GM12878 (cell line): Measurements from ENCODE around the gene KIF5A. TPM values are rescaled to one million over a fixed set of nuclear protein-coding genes. Genes with fewer than 3 reads are reported as not detected.
A peak's percentile ranks its signal among the peaks of the same experiment; 100 is the strongest.

Experiments
- ATAC-seq: fragments of 200-7000 bp; cut with Tn5 transposase; 3 replicates; pipeline ENCODE4 v1.9.1; 2020; ENCODE audit warnings: mild to moderate bottlenecking, moderate library complexity
- BruUV-seq: library from RNA; stranded (reverse); fragments of 400-500 nt; replicated peaks from 2 replicates; lab custom pipeline; 2021; lab: Mats Ljungman, UMichigan
- CTCF ChIA-PET: fragments of 300-600 bp; sonication (Branson Sonifier 250); formaldehyde crosslinking; extraction: SDS; loops from one replicate; lab custom pipeline; 2021; ENCODE audit warnings: inconsistent platforms; lab: Yijun Ruan, JAX
- POLR2A ChIA-PET: fragments of 350-600 bp; formaldehyde crosslinking; extraction: SDS; loops from one replicate; lab custom pipeline; 2021; ENCODE audit warnings: inconsistent platforms; lab: Charles Lee
- RAD21 ChIA-PET: fragments of 300-600 bp; sonication (Branson Sonifier 250); formaldehyde crosslinking; loops from one replicate; lab custom pipeline; 2023; ENCODE audit warnings: antibody characterized with exemption; ENCODE audit not compliant: unreplicated experiment; lab: Charles Lee
- SMC1A ChIA-PET: fragments of 300-600 bp; sonication (Branson Sonifier 250); formaldehyde crosslinking; loops from one replicate; lab custom pipeline; 2023; ENCODE audit not compliant: unreplicated experiment, uncharacterized antibody; lab: Charles Lee
- DNase-seq: peaks from one replicate; pipeline ENCODE4 v3.0.0-alpha.2; 2011; ENCODE audit warnings: low read depth, low spot score
- FAIRE-seq: peaks from 3 replicates; lab custom pipeline; 2011; peaks lifted over from hg19 to GRCh38; lab: Jason Lieb, UNC
- H2AFZ ChIP-seq: 2 replicates; pipeline ENCODE4 v1.6.0; 2011; ENCODE audit warnings: low read depth, low read length, control low read depth; ENCODE audit not compliant: control insufficient read depth
- H3K27ac ChIP-seq: 2 replicates; pipeline ENCODE4 v1.5.1; 2011; ENCODE audit warnings: control low read depth; ENCODE audit not compliant: control insufficient read depth, insufficient read depth
- H3K27me3 ChIP-seq, 2 experiments: replicated peaks in 1 of 2; 2 replicates each; pipeline versions ENCODE4 v1.6.0 to v1.6.1; 2011; ENCODE audit warnings: low read length in 1 of 2; ENCODE audit not compliant: control insufficient read depth in 2 of 2, insufficient read depth in 2 of 2
- H3K36me3 ChIP-seq, 2 experiments: 2 replicates each; pipeline ENCODE4 v1.5.1; 2011; ENCODE audit warnings: low read length in 1 of 2; ENCODE audit not compliant: control insufficient read depth in 2 of 2, insufficient read depth in 2 of 2
- H3K4me1 ChIP-seq: 2 replicates; pipeline ENCODE4 v1.6.1; 2011; ENCODE audit warnings: mild to moderate bottlenecking, low read length, moderate library complexity, mixed read lengths; ENCODE audit not compliant: control insufficient read depth, insufficient read depth
- H3K4me2 ChIP-seq: 2 replicates; pipeline ENCODE4 v1.6.0; 2011; ENCODE audit warnings: control low read depth; ENCODE audit not compliant: control insufficient read depth, insufficient read depth
- H3K4me3 ChIP-seq: fragments of 200-600 bp; sonication (generic); 2 replicates; pipeline ENCODE4 v1.5.1; 2016
- H3K79me2 ChIP-seq: 2 replicates; pipeline ENCODE4 v1.6.0; 2011; ENCODE audit warnings: low read length; ENCODE audit not compliant: control insufficient read depth, insufficient read depth
- H3K9ac ChIP-seq: 2 replicates; pipeline ENCODE4 v1.8.0; 2011; ENCODE audit warnings: low read length, control low read depth, mixed read lengths; ENCODE audit not compliant: control insufficient read depth, insufficient read depth
- H3K9me3 ChIP-seq: replicated peaks from 3 replicates; pipeline ENCODE4 v1.5.1; 2011; ENCODE audit warnings: mild to moderate bottlenecking, low read length; ENCODE audit not compliant: control insufficient read depth, insufficient read depth
- H4K20me1 ChIP-seq: 2 replicates; pipeline ENCODE4 v1.6.0; 2011; ENCODE audit not compliant: control insufficient read depth, insufficient read depth
- CBX3 ChIP-seq: fragments of 200-600 bp; sonication (generic); IDR thresholded peaks from 2 replicates; pipeline ENCODE4 v1.6.1; 2016; ENCODE audit warnings: low read depth, borderline replicate concordance
- MXI1 ChIP-seq: fragments of 150-350 bp; IDR thresholded peaks from 2 replicates; pipeline ENCODE4 v1.6.1; 2011; ENCODE audit warnings: low read depth, mild to moderate bottlenecking, inconsistent platforms, low read length, improper control_type of control experiment
- NBN ChIP-seq: fragments of 450-650 bp; IDR thresholded peaks from 2 replicates; pipeline ENCODE4 v1.6.1; 2016
- ZBED1 ChIP-seq: IDR thresholded peaks from 2 replicates; pipeline ENCODE4 v1.6.1; 2016; ENCODE audit warnings: borderline replicate concordance
- WGBS: methylation state at CpG from one replicate; pipeline ENCODE4 v1.1.6; 2016; ENCODE audit warnings: low lambda C conversion rate; ENCODE audit not compliant: insufficient replicate concordance, insufficient coverage; ENCODE audit errors: missing lambda C conversion rate; 5-methylcytosine and 5-hydroxymethylcytosine counted together
- in situ Hi-C: fragments of 300-500 bp; cut with MboI; formaldehyde crosslinking; loops from 9 replicates; pipeline ENCODE4 v1.14.3; 2018; ENCODE audit warnings: mixed read lengths
- intact Hi-C: fragments of 100-400 bp; cut with micrococcal nuclease; formaldehyde crosslinking; loops from one replicate; pipeline ENCODE4 v1.14.2; 2022; ENCODE audit not compliant: unreplicated experiment
- polyA plus RNA-seq, 11 experiments: library from polyadenylated mRNA; depleted of rRNA in 4 of 11; unstranded in 6 of 11; stranded (reverse) in 5 of 11; fragments of >200 nt; fragmentation: Nextera tagmentation in 4 of 11; fragmentation: Illumina TruSeq in 1 of 11; extraction: Ambion mirVana in 4 of 11; extraction: Trizol in 1 of 11; gene quantifications; 1 replicate in 1 of 11; 2 replicates in 10 of 11; pipeline versions ENCODE4 v1.2.1 to v1.2.3, GENCODE V29; 2011 to 2016; ENCODE audit warnings: inconsistent platforms in 2 of 11, missing spikeins in 2 of 11, low read depth in 1 of 11
- total RNA-seq, 4 experiments: library from RNA; depleted of rRNA in 3 of 4; stranded (reverse); fragments of >200 nt in 3 of 4; fragmentation: Illumina TruSeq in 1 of 4; extraction: Trizol in 1 of 4; gene quantifications; 2 replicates each; pipeline versions ENCODE4 v1.2.1 to v1.2.3, GENCODE V29; 2013 to 2021
- TF ChIP-seq, protein P1 (sequence below): IDR thresholded peaks from 2 replicates; pipeline ENCODE4 v1.6.1; 2012; ENCODE audit warnings: mild to moderate bottlenecking, low read depth, low read length
- TF ChIP-seq, protein P2 (sequence below): fragments of 450-650 bp; IDR thresholded peaks from 2 replicates; pipeline ENCODE4 v1.6.1; 2018; ENCODE audit warnings: mild to moderate bottlenecking, low read depth, moderate library complexity; ENCODE audit not compliant: partially characterized antibody

Gene KIF5A
- total and polyA plus RNA-seq, 10 of the 15 experiments (the other 5 are each of a cell fraction or from before 2014, with no cell fraction given) = 0.35 to 2.9 (median 0.97) TPM

DNA sequence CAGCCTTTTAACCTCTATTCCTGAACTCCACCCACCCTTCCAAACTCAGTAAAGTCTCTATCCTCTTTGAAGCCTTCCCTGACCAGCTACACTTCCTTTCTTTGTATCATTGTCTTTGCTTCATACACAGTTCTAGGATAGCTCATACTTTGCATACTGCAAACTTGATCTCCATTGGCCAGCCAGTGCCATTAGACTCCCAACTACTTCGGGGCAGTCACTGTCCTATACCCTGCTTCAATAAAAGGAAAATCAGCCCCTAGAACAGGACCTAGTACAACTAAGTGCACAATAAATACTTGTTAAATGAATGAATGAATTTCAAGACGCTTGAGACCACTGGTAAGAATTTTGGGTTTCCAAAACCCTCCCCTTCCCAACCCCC lies 40.6 kb downstream of the KIF5A start:
- Histone ChIP-seq H3K4me1 (peaks cover 4% of the 10 kb centered on the region; the same call in 1 of the 2 replicates), H3K36me3 (no peaks in the 10 kb centered on the region), H4K20me1 (no peaks in the 10 kb centered on the region), H3K27me3 (no peaks in the 10 kb centered on the region), H3K4me3 (peak overlapping the region; percentile 98), H2AFZ (peak overlapping the region; percentile 93), H3K9me3 (no peaks in the 10 kb centered on the region), H3K9ac (peak overlapping the region; percentile 67), H3K27ac (peak overlapping the region; percentile 51), H3K4me2 (peak overlapping the region; percentile 99), H3K79me2 (peaks cover 7% of the 10 kb centered on the region)
- in situ Hi-C loops = no loop called here
- intact Hi-C loops = loop anchor here (5.0 kb wide), 1 partner anchor 102 kb away; the partner anchor contains the start of gene OS9
- RAD21 ChIA-PET = interaction anchor here (0.7 to 2.3 kb wide), 2 partner anchors 24 to 327 kb away, joined by 3 to 8 read pairs; no protein-coding TSS in a partner anchor
- TF ChIP-seq NBN (0 out of 2 replicates have a peak, but pooled peaks have one; percentile 4), ZBED1 (no peak)
- POLR2A ChIA-PET = interaction anchor here (0.8 to 1.7 kb wide), 6 partner anchors 10 to 70 kb away, joined by 3 to 7 read pairs (median 3); partner anchors contain the start of genes ARHGEF25 and DDIT3
- SMC1A ChIA-PET = interaction anchor here (0.6 to 2.4 kb wide), 5 partner anchors 8 to 558 kb away, joined by 3 to 7 read pairs (median 4); no protein-coding TSS in a partner anchor
- CTCF ChIA-PET = interaction anchor here (0.6 to 5.1 kb wide), 6 partner anchors 8 to 135 kb away, joined by 3 to 52 read pairs (median 4); partner anchors contain the start of gene INHBE
- no peak for FAIRE-seq
- peak; percentile 4 for ATAC-seq
- WGBS = 3% methylated on average over 2 of the region's 2 CpGs
- DNase-seq = no peak
- no TSS peak for BruUV-seq

DNA sequence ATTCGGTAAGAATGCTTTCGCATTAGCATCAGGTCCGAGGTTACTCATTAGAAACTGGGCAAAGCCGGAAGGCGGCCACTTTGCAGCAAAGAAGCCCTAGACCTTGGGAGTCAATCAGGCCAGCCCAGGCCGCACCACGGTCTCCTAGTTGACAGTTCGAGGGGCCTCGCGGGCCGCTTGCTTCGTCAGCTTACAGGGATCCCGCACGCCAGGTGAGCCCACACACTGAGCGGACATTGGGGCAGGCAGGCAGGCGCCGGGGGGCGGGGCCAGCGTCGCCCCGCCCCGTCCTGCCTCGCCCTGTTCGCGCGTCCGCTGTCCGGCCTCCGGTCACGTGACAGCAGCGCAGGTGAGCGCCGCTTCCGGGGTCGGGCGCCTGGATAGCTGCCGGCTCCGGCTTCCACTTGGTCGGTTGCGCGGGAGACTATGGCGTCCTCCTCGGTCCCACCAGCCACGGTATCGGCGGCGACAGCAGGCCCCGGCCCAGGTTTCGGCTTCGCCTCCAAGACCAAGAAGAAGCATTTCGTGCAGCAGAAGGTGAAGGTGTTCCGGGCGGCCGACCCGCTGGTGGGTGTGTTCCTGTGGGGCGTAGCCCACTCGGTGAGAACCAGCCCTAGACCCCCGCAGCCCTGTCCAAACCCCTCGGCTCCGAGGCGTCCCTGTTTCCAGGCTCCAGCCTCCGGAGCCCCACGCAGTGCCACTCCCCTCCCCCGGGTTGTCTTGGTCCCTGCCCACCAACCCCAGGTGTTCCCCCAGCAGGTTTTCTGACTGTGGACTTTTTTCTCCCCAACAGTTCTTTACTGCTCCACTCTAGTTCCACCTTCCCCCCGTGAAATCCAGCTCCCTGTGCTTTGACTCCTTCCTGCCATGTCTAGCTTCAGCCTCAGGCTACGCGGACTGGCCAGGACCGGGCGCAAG lies 41.3 kb downstream of the KIF5A start, which contains the start of gene PIP4K2C:
Gene PIP4K2C (plus strand): TSS at position 329 of the 918 bp plus-strand sequence. CDS start 98 bp downstream, at position 427.
- WGBS = under 1% methylated on average over 67 of the region's 69 CpGs
- H3K27me3 ChIP-seq = no peaks in the 10 kb centered on the region
- intact Hi-C loops = loop anchor here (5.0 kb wide), 1 partner anchor 101 kb away; the partner anchor contains the start of gene OS9
- peaks cover 4% of the 10 kb centered on the region; the same call in 1 of the 2 replicates for H3K4me1 ChIP-seq
- peak within 1 kb of the TSS; percentile 67 for H3K9ac ChIP-seq
- CTCF ChIA-PET = interaction anchor here (0.6 to 5.1 kb wide), 7 partner anchors 8 to 136 kb away, joined by 3 to 52 read pairs (median 5); partner anchors contain the start of genes INHBE and OS9
- in situ Hi-C loops = no loop called here
- H3K4me3 ChIP-seq = peak within 1 kb of the TSS; percentile 98
- POLR2A ChIA-PET = interaction anchor here (0.9 to 2.0 kb wide), 7 partner anchors 9 to 70 kb away, joined by 3 to 9 read pairs (median 3); partner anchors contain the start of genes ARHGEF25 and DDIT3
- peak within 1 kb of the TSS; percentile 93 for H2AFZ ChIP-seq
- peak; percentile 86 for FAIRE-seq
- no peaks in the 10 kb centered on the region for H4K20me1 ChIP-seq
- peak within 1 kb of the TSS; percentile 51 for H3K27ac ChIP-seq
- RAD21 ChIA-PET = interaction anchor here (2.3 kb wide), 1 partner anchor 23 kb away, joined by 8 read pairs; no protein-coding TSS in a partner anchor
- H3K4me2 ChIP-seq = peak within 1 kb of the TSS; percentile 99
- BruUV-seq = TSS peak; percentile 65
- no peaks in the 10 kb centered on the region for H3K9me3 ChIP-seq
- peak; percentile 44 for DNase-seq
- peak; percentile 99 for ATAC-seq
- no peaks in the 10 kb centered on the region for H3K36me3 ChIP-seq
- SMC1A ChIA-PET = interaction anchor here (0.8 to 2.8 kb wide), 5 partner anchors 9 to 30 kb away, joined by 3 to 15 read pairs (median 5); no protein-coding TSS in a partner anchor
- peaks cover 7% of the 10 kb centered on the region for H3K79me2 ChIP-seq
- TF ChIP-seq MXI1 = peak; percentile 53
- TF ChIP-seq CBX3 = no peak
- TF ChIP-seq, protein P1, sequence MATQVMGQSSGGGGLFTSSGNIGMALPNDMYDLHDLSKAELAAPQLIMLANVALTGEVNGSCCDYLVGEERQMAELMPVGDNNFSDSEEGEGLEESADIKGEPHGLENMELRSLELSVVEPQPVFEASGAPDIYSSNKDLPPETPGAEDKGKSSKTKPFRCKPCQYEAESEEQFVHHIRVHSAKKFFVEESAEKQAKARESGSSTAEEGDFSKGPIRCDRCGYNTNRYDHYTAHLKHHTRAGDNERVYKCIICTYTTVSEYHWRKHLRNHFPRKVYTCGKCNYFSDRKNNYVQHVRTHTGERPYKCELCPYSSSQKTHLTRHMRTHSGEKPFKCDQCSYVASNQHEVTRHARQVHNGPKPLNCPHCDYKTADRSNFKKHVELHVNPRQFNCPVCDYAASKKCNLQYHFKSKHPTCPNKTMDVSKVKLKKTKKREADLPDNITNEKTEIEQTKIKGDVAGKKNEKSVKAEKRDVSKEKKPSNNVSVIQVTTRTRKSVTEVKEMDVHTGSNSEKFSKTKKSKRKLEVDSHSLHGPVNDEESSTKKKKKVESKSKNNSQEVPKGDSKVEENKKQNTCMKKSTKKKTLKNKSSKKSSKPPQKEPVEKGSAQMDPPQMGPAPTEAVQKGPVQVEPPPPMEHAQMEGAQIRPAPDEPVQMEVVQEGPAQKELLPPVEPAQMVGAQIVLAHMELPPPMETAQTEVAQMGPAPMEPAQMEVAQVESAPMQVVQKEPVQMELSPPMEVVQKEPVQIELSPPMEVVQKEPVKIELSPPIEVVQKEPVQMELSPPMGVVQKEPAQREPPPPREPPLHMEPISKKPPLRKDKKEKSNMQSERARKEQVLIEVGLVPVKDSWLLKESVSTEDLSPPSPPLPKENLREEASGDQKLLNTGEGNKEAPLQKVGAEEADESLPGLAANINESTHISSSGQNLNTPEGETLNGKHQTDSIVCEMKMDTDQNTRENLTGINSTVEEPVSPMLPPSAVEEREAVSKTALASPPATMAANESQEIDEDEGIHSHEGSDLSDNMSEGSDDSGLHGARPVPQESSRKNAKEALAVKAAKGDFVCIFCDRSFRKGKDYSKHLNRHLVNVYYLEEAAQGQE = no peak
- TF ChIP-seq, protein P2, sequence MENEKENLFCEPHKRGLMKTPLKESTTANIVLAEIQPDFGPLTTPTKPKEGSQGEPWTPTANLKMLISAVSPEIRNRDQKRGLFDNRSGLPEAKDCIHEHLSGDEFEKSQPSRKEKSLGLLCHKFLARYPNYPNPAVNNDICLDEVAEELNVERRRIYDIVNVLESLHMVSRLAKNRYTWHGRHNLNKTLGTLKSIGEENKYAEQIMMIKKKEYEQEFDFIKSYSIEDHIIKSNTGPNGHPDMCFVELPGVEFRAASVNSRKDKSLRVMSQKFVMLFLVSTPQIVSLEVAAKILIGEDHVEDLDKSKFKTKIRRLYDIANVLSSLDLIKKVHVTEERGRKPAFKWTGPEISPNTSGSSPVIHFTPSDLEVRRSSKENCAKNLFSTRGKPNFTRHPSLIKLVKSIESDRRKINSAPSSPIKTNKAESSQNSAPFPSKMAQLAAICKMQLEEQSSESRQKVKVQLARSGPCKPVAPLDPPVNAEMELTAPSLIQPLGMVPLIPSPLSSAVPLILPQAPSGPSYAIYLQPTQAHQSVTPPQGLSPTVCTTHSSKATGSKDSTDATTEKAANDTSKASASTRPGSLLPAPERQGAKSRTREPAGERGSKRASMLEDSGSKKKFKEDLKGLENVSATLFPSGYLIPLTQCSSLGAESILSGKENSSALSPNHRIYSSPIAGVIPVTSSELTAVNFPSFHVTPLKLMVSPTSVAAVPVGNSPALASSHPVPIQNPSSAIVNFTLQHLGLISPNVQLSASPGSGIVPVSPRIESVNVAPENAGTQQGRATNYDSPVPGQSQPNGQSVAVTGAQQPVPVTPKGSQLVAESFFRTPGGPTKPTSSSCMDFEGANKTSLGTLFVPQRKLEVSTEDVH = no peak
